Neural progenitor cell (in vitro differentiated cells): Measurements from ENCODE around the gene TMEM175. TPM values are rescaled to one million over a fixed set of nuclear protein-coding genes. Genes with fewer than 3 reads are reported as not detected.

Source experiments
- DNase-seq: peaks from one replicate; pipeline ENCODE4 v3.0.0-alpha.2; 2016; ENCODE audit warnings: low spot score
- H2AFZ ChIP-seq: fragments of 200-600 bp; sonication (generic); replicated peaks from 2 replicates; pipeline ENCODE4 v1.6.1; 2016; ENCODE audit warnings: antibody characterized with exemption
- H3F3A ChIP-seq: fragments of 200-600 bp; sonication (generic); 2 replicates; pipeline ENCODE4 v1.6.1; 2016; ENCODE audit warnings: antibody characterized with exemption, low read depth
- H3K27ac ChIP-seq: fragments of 200-600 bp; sonication (generic); 2 replicates; pipeline ENCODE4 v1.5.1; 2016; ENCODE audit warnings: mild to moderate bottlenecking
- H3K27me3 ChIP-seq: fragments of 200-600 bp; sonication (generic); 2 replicates; pipeline ENCODE4 v1.6.1; 2016; ENCODE audit warnings: mild to moderate bottlenecking, moderate library complexity
- H3K36me3 ChIP-seq: fragments of 200-600 bp; sonication (generic); 2 replicates; pipeline ENCODE4 v1.5.1; 2016
- H3K4me1 ChIP-seq: fragments of 200-600 bp; sonication (generic); 2 replicates; pipeline ENCODE4 v1.6.1; 2016; ENCODE audit warnings: mixed run types
- H3K4me2 ChIP-seq: fragments of 200-600 bp; sonication (generic); 2 replicates; pipeline ENCODE4 v1.6.1; 2016
- H3K4me3 ChIP-seq: fragments of 200-600 bp; sonication (generic); 2 replicates; pipeline ENCODE4 v1.5.1; 2016
- H3K79me2 ChIP-seq: fragments of 200-600 bp; sonication (generic); 2 replicates; pipeline ENCODE4 v1.6.1; 2016; ENCODE audit warnings: low read depth
- H3K9ac ChIP-seq: fragments of 200-600 bp; sonication (generic); 2 replicates; pipeline ENCODE4 v1.6.1; 2016
- H3K9me3 ChIP-seq: fragments of 200-600 bp; sonication (generic); 2 replicates; pipeline ENCODE4 v1.5.1; 2016; ENCODE audit warnings: low read depth
- H4K20me1 ChIP-seq: fragments of 200-600 bp; sonication (generic); 2 replicates; pipeline ENCODE4 v1.6.1; 2016; ENCODE audit warnings: low read depth
- H3K27ac Mint-ChIP-seq: 3 replicates; pipeline ENCODE4 v1.8.0; 2021; ENCODE audit warnings: mixed read lengths
- H3K27me3 Mint-ChIP-seq: 2 replicates; pipeline ENCODE4 v1.8.0; 2022; ENCODE audit warnings: low read depth, mild to moderate bottlenecking, inconsistent platforms, moderate library complexity, mixed read lengths; ENCODE audit not compliant: insufficient read depth
- H3K36me3 Mint-ChIP-seq: 3 replicates; pipeline ENCODE4 v1.8.0; 2021; ENCODE audit warnings: mixed read lengths
- H3K4me1 Mint-ChIP-seq: 3 replicates; pipeline ENCODE4 v1.8.0; 2021; ENCODE audit warnings: mixed read lengths
- H3K4me3 Mint-ChIP-seq: 3 replicates; pipeline ENCODE4 v1.8.0; 2021; ENCODE audit warnings: mild to moderate bottlenecking, moderate library complexity, mixed read lengths
- H3K9me3 Mint-ChIP-seq: 3 replicates; pipeline ENCODE4 v1.8.0; 2020; ENCODE audit warnings: mixed read lengths
- CTCF ChIP-seq: fragments of 200-600 bp; sonication (generic); IDR thresholded peaks from 2 replicates; pipeline ENCODE4 v1.5.1; 2017; ENCODE audit warnings: antibody characterized with exemption, mild to moderate bottlenecking
- EZH2 ChIP-seq: fragments of 200-600 bp; sonication (generic); IDR thresholded peaks from 2 replicates; pipeline ENCODE4 v1.6.1; 2017; ENCODE audit warnings: antibody characterized with exemption, mild to moderate bottlenecking, moderate library complexity
- EZH2phosphoT487 ChIP-seq: fragments of 200-600 bp; sonication (generic); IDR thresholded peaks from 2 replicates; pipeline ENCODE4 v1.6.1; 2017; ENCODE audit warnings: antibody characterized with exemption
- total RNA-seq: library from RNA; depleted of rRNA; stranded (reverse); fragments of >200 nt; gene quantifications from 2 replicates; pipeline ENCODE4 v1.2.3, GENCODE V29; 2015; ENCODE audit warnings: low replicate concordance

TMEM175 gene
- total RNA-seq, 1 donor from 2014 or later, result 4.4 TPM

DNA sequence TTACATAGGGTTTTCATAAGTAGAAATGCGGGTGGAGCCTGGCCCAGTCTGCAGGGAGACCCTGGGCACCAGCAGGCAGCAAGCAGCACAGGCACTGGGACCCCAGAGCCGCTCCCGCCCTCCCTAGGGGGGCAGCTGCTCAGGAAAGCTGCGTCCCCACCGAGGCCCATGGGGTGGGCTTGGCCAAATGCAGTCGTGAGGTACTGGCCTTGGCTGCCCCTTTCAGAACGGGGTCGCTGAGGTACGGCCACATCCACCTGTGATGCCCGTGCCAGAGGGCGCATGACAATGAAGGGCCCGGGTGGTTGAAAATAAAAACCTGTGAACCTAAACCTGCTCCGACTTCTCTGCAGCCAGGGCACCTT, 16.7 kb downstream of the TMEM175 start:
- H3K4me1 ChIP-seq, result peaks cover 16% of the 10 kb centered on the region
- Mint-ChIP-seq H3K4me1 (peaks cover 14% of the 10 kb centered on the region), H3K27me3 (peaks cover 3% of the 10 kb centered on the region), H3K9me3 (no peaks in the 10 kb centered on the region), H3K4me3 (no peak overlapping the region), H3K36me3 (no peaks in the 10 kb centered on the region), H3K27ac (no peak overlapping the region)
- H4K20me1 ChIP-seq, result no peaks in the 10 kb centered on the region
- DNase-seq, result no peak
- no peak overlapping the region for H2AFZ ChIP-seq
- no peak overlapping the region for H3K4me2 ChIP-seq
- H3K4me3 ChIP-seq, result no peak overlapping the region
- H3K27me3 ChIP-seq, result peaks cover 6% of the 10 kb centered on the region
- no peaks in the 10 kb centered on the region for H3K36me3 ChIP-seq
- H3K9me3 ChIP-seq, result no peaks in the 10 kb centered on the region
- no peaks in the 10 kb centered on the region for H3K79me2 ChIP-seq
- TF ChIP-seq EZH2, result no peak
- no peak overlapping the region for H3K27ac ChIP-seq
- H3K9ac ChIP-seq, result no peak overlapping the region
- H3F3A ChIP-seq, result peaks cover 4% of the 10 kb centered on the region

- no peak overlapping the region for H3K27ac Mint-ChIP-seq
- H3K27me3 Mint-ChIP-seq, result peaks cover 3% of the 10 kb centered on the region
- no peak for TF ChIP-seq EZH2
- TF ChIP-seq CTCF, result no peak
- no peak for TF ChIP-seq EZH2phosphoT487
- Histone ChIP-seq H3K4me1 (peaks cover 15% of the 10 kb centered on the region), H2AFZ (no peak overlapping the region), H3K4me2 (no peak overlapping the region), H3K79me2 (no peaks in the 10 kb centered on the region), H3K4me3 (no peak overlapping the region), H3F3A (peaks cover 4% of the 10 kb centered on the region), H4K20me1 (no peaks in the 10 kb centered on the region), H3K9me3 (no peaks in the 10 kb centered on the region), H3K27me3 (peaks cover under 1% of the 10 kb centered on the region), H3K36me3 (no peaks in the 10 kb centered on the region), H3K9ac (no peak overlapping the region), H3K27ac (no peak overlapping the region)
- no peaks in the 10 kb centered on the region for H3K9me3 Mint-ChIP-seq
- H3K36me3 Mint-ChIP-seq, result peaks cover 2% of the 10 kb centered on the region
- DNase-seq, result no peak
- H3K4me1 Mint-ChIP-seq, result peaks cover 14% of the 10 kb centered on the region
- no peak overlapping the region for H3K4me3 Mint-ChIP-seq
Observed at GRCh38 chr4:949656-950055, 17.4 kb downstream of the TMEM175 start.

GRCh38 chr4:950136-951020, 18.1 kb downstream of the TMEM175 start:
- Mint-ChIP-seq H3K27ac (no peak overlapping the region), H3K9me3 (no peaks in the 10 kb centered on the region), H3K4me1 (peaks cover 10% of the 10 kb centered on the region), H3K4me3 (no peak overlapping the region), H3K27me3 (peaks cover 3% of the 10 kb centered on the region), H3K36me3 (peaks cover 5% of the 10 kb centered on the region)
- no peak overlapping the region for H3K9ac ChIP-seq
- no peaks in the 10 kb centered on the region for H3K36me3 ChIP-seq
- H2AFZ ChIP-seq, result no peak overlapping the region
- H3K9me3 ChIP-seq, result no peaks in the 10 kb centered on the region
- no peak for DNase-seq
- H3F3A ChIP-seq, result peaks cover 2% of the 10 kb centered on the region
- TF ChIP-seq EZH2phosphoT487 (no peak), CTCF (no peak), EZH2 (no peak)
- no peaks in the 10 kb centered on the region for H3K27me3 ChIP-seq
- peaks cover 9% of the 10 kb centered on the region for H3K4me1 ChIP-seq
- H3K4me3 ChIP-seq, result no peak overlapping the region
- H3K27ac ChIP-seq, result no peak overlapping the region
- no peaks in the 10 kb centered on the region for H3K79me2 ChIP-seq
- H3K4me2 ChIP-seq, result no peak overlapping the region
- H4K20me1 ChIP-seq, result no peaks in the 10 kb centered on the region

DNA sequence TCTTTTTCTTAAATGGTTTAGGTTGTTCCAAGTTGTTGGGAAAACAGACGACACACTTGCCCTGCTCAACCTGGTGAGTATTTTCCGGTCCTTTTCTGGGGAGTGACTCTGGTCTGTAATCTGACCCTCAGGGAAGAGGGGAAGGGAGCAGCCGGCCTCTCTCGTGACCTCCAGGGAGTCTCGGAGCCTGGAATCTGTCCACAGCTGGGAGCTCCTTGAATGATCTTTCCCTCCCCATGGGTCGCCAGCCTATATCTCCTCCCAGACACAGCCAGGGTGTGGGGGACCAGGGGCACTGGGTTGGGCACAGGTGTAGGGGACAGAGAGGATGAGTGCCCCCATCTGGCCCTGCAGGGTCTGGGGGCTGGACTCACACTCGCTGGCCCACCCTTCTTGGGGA, 18.9 kb downstream of the TMEM175 start:
- TF ChIP-seq EZH2 (no peak), EZH2phosphoT487 (no peak), CTCF (no peak)
- Histone ChIP-seq H4K20me1 (no peaks in the 10 kb centered on the region), H3K9me3 (no peaks in the 10 kb centered on the region), H3K27me3 (no peaks in the 10 kb centered on the region), H2AFZ (no peak overlapping the region), H3K9ac (no peak overlapping the region), H3K79me2 (no peaks in the 10 kb centered on the region), H3K4me3 (no peak overlapping the region), H3K4me2 (no peak overlapping the region), H3K27ac (no peak overlapping the region), H3K4me1 (peaks cover 4% of the 10 kb centered on the region), H3F3A (no peaks in the 10 kb centered on the region), H3K36me3 (no peaks in the 10 kb centered on the region)
- peak; percentile 48 for DNase-seq
- Mint-ChIP-seq H3K4me3 (no peak overlapping the region), H3K9me3 (no peaks in the 10 kb centered on the region), H3K36me3 (peaks cover 5% of the 10 kb centered on the region), H3K27me3 (peaks cover 3% of the 10 kb centered on the region), H3K4me1 (peaks cover 3% of the 10 kb centered on the region), H3K27ac (no peak overlapping the region)
